Right atrium auricular region (tissue), 2 donors: Measurements from ENCODE around the gene KISS1R. TPM values are rescaled to one million over a fixed set of nuclear protein-coding genes. Genes with fewer than 3 reads are reported as not detected.

ENCODE experiments used
- DNase-seq: peaks from one replicate; pipeline ENCODE4 v3.0.0-alpha.2; 2019; ENCODE audit warnings: low spot score
- H3K27ac ChIP-seq, 2 donors: fragments of 200-600 bp; sonication (generic); 1 replicate in 1 of 2; 2 replicates in 1 of 2; pipeline ENCODE4 v1.5.1; 2016 to 2019
- H3K27me3 ChIP-seq, 2 donors: fragments of 200-600 bp; sonication (generic); one replicate each; pipeline versions ENCODE4 v1.5.1 to v1.6.0; 2017 to 2019
- H3K36me3 ChIP-seq: fragments of 200-600 bp; sonication (generic); one replicate; pipeline ENCODE4 v1.5.1; 2016
- H3K4me1 ChIP-seq, 2 donors: fragments of 200-600 bp; sonication (generic); one replicate each; pipeline versions ENCODE4 v1.5.1 to v1.6.0; 2017 to 2019
- H3K4me3 ChIP-seq, 2 donors: fragments of 200-600 bp; sonication (generic); 1 replicate in 1 of 2; 2 replicates in 1 of 2; pipeline ENCODE4 v1.5.1; 2017 to 2019; ENCODE audit warnings: mild to moderate bottlenecking in 1 of 2, moderate library complexity in 1 of 2
- H3K9me3 ChIP-seq, 2 donors: fragments of 200-600 bp; sonication (generic); one replicate each; pipeline ENCODE4 v1.5.1; 2019
- CTCF ChIP-seq, 2 donors: fragments of 200-600 bp; sonication (generic); IDR thresholded peaks; one replicate each; pipeline ENCODE4 v1.5.1; 2019; ENCODE audit warnings: antibody characterized with exemption in 2 of 2
- total RNA-seq, 2 donors: library from RNA; depleted of rRNA; stranded (reverse); fragments of >200 nt; gene quantifications; one replicate each; pipeline ENCODE4 v1.1.0, GENCODE V29; 2016

The KISS1R gene
- total RNA-seq, 2 donors from 2014 or later: not detected

DNA sequence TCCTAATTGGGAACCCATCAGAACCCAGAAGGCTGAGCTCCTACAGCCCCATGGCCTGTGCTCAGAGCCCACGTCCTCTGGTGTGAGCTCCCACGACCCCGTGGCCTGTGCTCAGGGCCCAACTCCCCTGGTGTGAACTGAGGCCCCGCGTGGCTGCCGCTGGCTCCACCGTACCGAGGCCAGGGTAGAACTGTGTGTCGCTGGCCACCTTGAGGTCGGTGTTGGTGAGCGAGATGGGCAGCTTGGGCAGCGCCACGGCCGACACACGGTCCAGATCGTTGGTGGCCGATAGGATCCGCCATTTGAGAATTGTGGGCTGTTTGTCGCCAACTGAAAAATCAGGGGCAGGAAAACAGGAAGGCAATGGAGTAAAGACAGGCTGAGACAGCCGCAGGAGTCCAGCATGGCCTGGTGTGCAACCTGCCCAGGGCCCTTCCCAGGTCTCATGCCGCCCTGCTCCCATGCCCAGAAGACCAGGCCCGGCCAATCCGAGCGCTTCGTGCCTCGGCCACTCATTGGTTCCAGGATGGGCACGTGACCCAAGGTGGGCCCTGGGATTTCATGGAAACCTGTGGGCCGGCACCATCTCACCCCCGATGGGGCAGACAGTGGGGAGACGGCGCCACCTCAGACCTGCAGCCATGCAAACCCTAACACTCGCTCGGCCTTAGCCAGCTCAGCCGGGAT is 35.6 kb upstream of the KISS1R start:
- Histone ChIP-seq H3K27me3 (no peaks in the 10 kb centered on the region), H3K9me3 (no peaks in the 10 kb centered on the region), H3K4me3 (no peak overlapping the region), H3K27ac (no peak overlapping the region), H3K36me3 (peaks cover 57% of the 10 kb centered on the region), H3K4me1 (no peaks in the 10 kb centered on the region)
- no peak for DNase-seq
- no peak for TF ChIP-seq CTCF (IDR thresholded peaks at IDR 0.05)

DNA sequence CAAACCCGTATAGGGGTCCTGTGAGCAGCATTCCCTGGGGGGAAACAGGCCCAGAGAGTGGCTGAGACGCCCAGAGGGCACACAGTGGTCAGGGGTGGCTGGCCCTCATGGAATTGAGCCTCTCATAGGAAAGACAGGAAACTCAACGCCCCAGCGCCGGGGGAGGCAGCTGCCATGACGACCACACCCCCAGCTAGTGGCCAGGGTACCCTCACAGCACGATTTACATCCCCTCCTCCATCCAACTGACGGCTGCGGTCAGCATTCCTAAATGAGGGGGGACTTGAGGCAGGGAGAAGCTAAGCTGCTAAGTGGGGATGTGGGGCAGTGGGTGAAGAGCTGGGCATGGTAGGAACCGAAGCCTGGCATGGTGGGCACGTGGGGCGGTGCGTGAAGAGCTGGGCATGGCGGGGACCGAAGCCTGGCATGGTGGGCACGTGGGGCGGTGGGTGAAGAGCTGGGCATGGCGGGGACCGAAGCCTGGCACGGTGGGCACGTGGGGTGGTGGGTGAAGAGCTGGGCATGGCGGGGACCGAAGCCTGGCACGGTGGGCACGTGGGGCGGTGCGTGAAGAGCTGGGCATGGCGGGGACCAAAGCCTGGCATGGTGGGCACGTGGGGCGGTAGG is 34.1 kb upstream of the KISS1R start:
- no peak for TF ChIP-seq CTCF (IDR thresholded peaks at IDR 0.05)
- Histone ChIP-seq H3K27me3 (no peaks in the 10 kb centered on the region), H3K4me1 (no peaks in the 10 kb centered on the region), H3K4me3 (no peak overlapping the region), H3K27ac (no peak overlapping the region), H3K9me3 (no peaks in the 10 kb centered on the region), H3K36me3 (peaks cover 55% of the 10 kb centered on the region)
- no peak for DNase-seq

- no peak overlapping the region for H3K4me3 ChIP-seq
- no peaks in the 10 kb centered on the region for H3K27me3 ChIP-seq
- H3K36me3 ChIP-seq: peaks cover 56% of the 10 kb centered on the region
- H3K27ac ChIP-seq: no peak overlapping the region
- H3K4me1 ChIP-seq: no peaks in the 10 kb centered on the region
- no peak for TF ChIP-seq CTCF (IDR thresholded peaks at IDR 0.05)
- no peaks in the 10 kb centered on the region for H3K9me3 ChIP-seq
- no peak for DNase-seq
Measured at GRCh38 chr19:883661-884211, 33.4 kb upstream of the KISS1R start.

- H3K4me3 ChIP-seq: no peak overlapping the region
- H3K27me3 ChIP-seq: no peaks in the 10 kb centered on the region
- H3K27ac ChIP-seq: no peak overlapping the region
- H3K36me3 ChIP-seq: peaks cover 61% of the 10 kb centered on the region
- no peaks in the 10 kb centered on the region for H3K4me1 ChIP-seq
- no peak for DNase-seq
- no peaks in the 10 kb centered on the region for H3K9me3 ChIP-seq
- no peak for TF ChIP-seq CTCF (IDR thresholded peaks at IDR 0.05)
Measured at GRCh38 chr19:884420-885211, 32.5 kb upstream of the KISS1R start.

- H3K27ac ChIP-seq: no peak overlapping the region
- TF ChIP-seq CTCF (IDR thresholded peaks at IDR 0.05): no peak
- H3K36me3 ChIP-seq: peaks cover 60% of the 10 kb centered on the region
- H3K9me3 ChIP-seq: no peaks in the 10 kb centered on the region
- DNase-seq: no peak
- H3K27me3 ChIP-seq: no peaks in the 10 kb centered on the region
- H3K4me3 ChIP-seq: no peak overlapping the region
- no peaks in the 10 kb centered on the region for H3K4me1 ChIP-seq
Measured at GRCh38 chr19:885536-886224, 31.5 kb upstream of the KISS1R start.
